IMR-90 (cell line): ENCODE results near the gene PTBP2. TPM values are rescaled to one million over a fixed set of nuclear protein-coding genes. Genes with fewer than 3 reads are reported as not detected.

ENCODE experiments used
- ATAC-seq: fragments of 200-7000 bp; cut with Tn5 transposase; 2 replicates; pipeline ENCODE4 v1.9.1; 2020; ENCODE audit warnings: low read depth, mild to moderate bottlenecking, moderate library complexity
- BruUV-seq: library from RNA; stranded (reverse); fragments of 400-500 nt; replicated peaks from 2 replicates; lab custom pipeline; 2021; lab: Mats Ljungman, UMichigan
- CTCF ChIA-PET: fragments of 300-600 bp; formaldehyde crosslinking; extraction: SDS; loops from one replicate; lab custom pipeline; 2021; ENCODE audit warnings: antibody characterized with exemption; lab: Yijun Ruan, JAX
- POLR2A ChIA-PET: fragments of 300-600 bp; sonication (Branson Sonifier 250); formaldehyde crosslinking; loops from one replicate; lab custom pipeline; 2022; ENCODE audit warnings: antibody characterized with exemption; ENCODE audit not compliant: unreplicated experiment; lab: Charles Lee
- DNase-seq: peaks from one replicate; pipeline ENCODE4 v3.0.0; 2013
- H2AFZ ChIP-seq: replicated peaks from 2 replicates; pipeline ENCODE3; 2013; ENCODE audit warnings: low read length, mild to moderate bottlenecking; ENCODE audit not compliant: poor library complexity
- H2AK5ac ChIP-seq: 2 replicates; pipeline ENCODE4 v1.6.1; 2013; ENCODE audit warnings: low read depth, low read length, inconsistent platforms
- H2AK9ac ChIP-seq: replicated peaks from 2 replicates; pipeline ENCODE3; 2013; ENCODE audit warnings: mild to moderate bottlenecking, low read depth, low read length, moderate library complexity; ENCODE audit not compliant: poor library complexity
- H2BK120ac ChIP-seq: 2 replicates; pipeline ENCODE4 v1.6.1; 2013; ENCODE audit warnings: low read depth, low read length, inconsistent platforms
- H2BK15ac ChIP-seq: 3 replicates; pipeline ENCODE4 v1.6.1; 2013; ENCODE audit warnings: low read depth, low read length, inconsistent platforms
- H2BK20ac ChIP-seq: 2 replicates; pipeline ENCODE4 v1.6.1; 2013; ENCODE audit warnings: low read depth, mild to moderate bottlenecking, inconsistent platforms, low read length, moderate library complexity
- H2BK5ac ChIP-seq: 2 replicates; pipeline ENCODE4 v1.6.1; 2013; ENCODE audit warnings: mild to moderate bottlenecking, low read depth, low read length, inconsistent platforms; ENCODE audit not compliant: poor library complexity, severe bottlenecking
- H3K14ac ChIP-seq: replicated peaks from 2 replicates; pipeline ENCODE4 v1.6.1; 2013; ENCODE audit warnings: low read depth, low read length, inconsistent platforms
- H3K18ac ChIP-seq: 2 replicates; pipeline ENCODE4 v1.6.1; 2013; ENCODE audit warnings: low read depth, low read length, control low read depth
- H3K23ac ChIP-seq: 2 replicates; pipeline ENCODE4 v1.6.1; 2013; ENCODE audit warnings: low read depth, low read length, inconsistent platforms
- H3K27ac ChIP-seq: 2 replicates; pipeline ENCODE4 v1.5.1; 2013; ENCODE audit warnings: mild to moderate bottlenecking, control low read depth, low read length; ENCODE audit not compliant: insufficient read depth
- H3K27me3 ChIP-seq: 2 replicates; pipeline ENCODE4 v1.6.1; 2013; ENCODE audit warnings: low read length; ENCODE audit not compliant: control insufficient read depth, insufficient read depth
- H3K36me3 ChIP-seq: 2 replicates; pipeline ENCODE4 v1.6.1; 2013; ENCODE audit warnings: low read length, mixed read lengths; ENCODE audit not compliant: control insufficient read depth, insufficient read depth
- H3K4ac ChIP-seq: 2 replicates; pipeline ENCODE4 v1.6.1; 2013; ENCODE audit warnings: low read depth, low read length, inconsistent platforms
- H3K4me1 ChIP-seq: 2 replicates; pipeline ENCODE4 v1.6.1; 2013; ENCODE audit warnings: low read length, mixed read lengths; ENCODE audit not compliant: control insufficient read depth, insufficient read depth
- H3K4me2 ChIP-seq: 2 replicates; pipeline ENCODE4 v1.6.1; 2013; ENCODE audit warnings: low read depth, mild to moderate bottlenecking, control low read depth, low read length, moderate library complexity
- H3K4me3 ChIP-seq: 2 replicates; pipeline ENCODE4 v1.5.1; 2013; ENCODE audit warnings: low read depth, mild to moderate bottlenecking, control low read depth, low read length, moderate library complexity; ENCODE audit not compliant: insufficient read depth
- H3K56ac ChIP-seq: 2 replicates; pipeline ENCODE4 v1.6.1; 2013; ENCODE audit warnings: low read length, inconsistent platforms; ENCODE audit not compliant: insufficient read depth; ENCODE audit errors: extremely low read depth
- H3K79me1 ChIP-seq, 2 experiments: 2 replicates each; pipeline ENCODE4 v1.6.1; 2013; ENCODE audit warnings: low read length in 2 of 2, inconsistent platforms in 1 of 2, low read depth in 1 of 2
- H3K9ac ChIP-seq: 2 replicates; pipeline ENCODE4 v1.6.1; 2013; ENCODE audit warnings: low read depth, low read length, control low read depth
- H3K9me1 ChIP-seq: 2 replicates; pipeline ENCODE4 v1.6.1; 2013; ENCODE audit warnings: low read length, inconsistent platforms; ENCODE audit not compliant: insufficient read depth
- H3K9me3 ChIP-seq: 2 replicates; pipeline ENCODE4 v1.6.1; 2013; ENCODE audit warnings: low read length; ENCODE audit not compliant: control insufficient read depth, insufficient read depth
- H4K20me1 ChIP-seq: 2 replicates; pipeline ENCODE4 v1.6.1; 2013; ENCODE audit warnings: low read length, inconsistent platforms; ENCODE audit not compliant: insufficient read depth
- H4K5ac ChIP-seq: 2 replicates; pipeline ENCODE4 v1.6.1; 2013; ENCODE audit warnings: mild to moderate bottlenecking, low read depth, low read length, control low read depth
- H4K8ac ChIP-seq, 2 experiments: 2 replicates each; pipeline ENCODE4 v1.6.1; 2013; ENCODE audit warnings: low read depth in 2 of 2, low read length in 2 of 2, control low read depth in 1 of 2, inconsistent platforms in 1 of 2
- H4K91ac ChIP-seq: 2 replicates; pipeline ENCODE4 v1.6.1; 2013; ENCODE audit warnings: low read depth, low read length, inconsistent platforms; ENCODE audit not compliant: insufficient read depth
- BHLHE40 ChIP-seq: fragments of 150-350 bp; IDR thresholded peaks from 2 replicates; pipeline ENCODE4 v1.6.1; 2016; ENCODE audit warnings: mild to moderate bottlenecking, low read depth, low read length
- CEBPB ChIP-seq: IDR thresholded peaks from 2 replicates; pipeline ENCODE4 v1.6.1; 2012; ENCODE audit warnings: low read depth, low read length, improper control_type of control experiment
- CHD1 ChIP-seq: IDR thresholded peaks from 2 replicates; pipeline ENCODE4 v1.6.1; 2012; ENCODE audit warnings: low read depth, low read length, improper control_type of control experiment
- FOS ChIP-seq: fragments of 150-350 bp; IDR thresholded peaks from 2 replicates; pipeline ENCODE4 v1.6.1; 2016; ENCODE audit warnings: low read depth, low read length
- MAFK ChIP-seq: IDR thresholded peaks from 2 replicates; pipeline ENCODE4 v1.6.1; 2012; ENCODE audit warnings: low read depth, low read length, improper control_type of control experiment
- MAZ ChIP-seq: IDR thresholded peaks from 2 replicates; pipeline ENCODE4 v1.6.1; 2012; ENCODE audit warnings: low read depth, mild to moderate bottlenecking, low read length, improper control_type of control experiment, moderate library complexity, borderline replicate concordance
- MXI1 ChIP-seq: IDR thresholded peaks from 2 replicates; pipeline ENCODE4 v1.6.1; 2012; ENCODE audit warnings: low read depth, mild to moderate bottlenecking, low read length, moderate library complexity, borderline replicate concordance
- NFE2L2 ChIP-seq: fragments of 150-350 bp; IDR thresholded peaks from 2 replicates; pipeline ENCODE4 v1.6.1; 2016; ENCODE audit warnings: low read depth, mild to moderate bottlenecking, low read length
- POLR2A ChIP-seq: IDR thresholded peaks from 2 replicates; pipeline ENCODE4 v1.6.1; 2012; ENCODE audit warnings: mild to moderate bottlenecking, low read depth, low read length
- RAD21 ChIP-seq: IDR thresholded peaks from 2 replicates; pipeline ENCODE4 v1.6.1; 2012; ENCODE audit warnings: low read length, improper control_type of control experiment
- RCOR1 ChIP-seq: IDR thresholded peaks from 2 replicates; pipeline ENCODE4 v1.6.1; 2012; ENCODE audit warnings: mild to moderate bottlenecking, low read length, improper control_type of control experiment; ENCODE audit not compliant: insufficient replicate concordance
- RFX5 ChIP-seq: IDR thresholded peaks from 2 replicates; pipeline ENCODE4 v1.8.0; 2012; ENCODE audit warnings: low read depth, mild to moderate bottlenecking, low read length, moderate library complexity
- SMC3 ChIP-seq: fragments of 150-350 bp; IDR thresholded peaks from 2 replicates; pipeline ENCODE4 v1.6.1; 2016; ENCODE audit warnings: low read depth, mild to moderate bottlenecking, antibody characterized with exemption, low read length, moderate library complexity
- USF2 ChIP-seq: fragments of 150-350 bp; IDR thresholded peaks from 2 replicates; pipeline ENCODE4 v1.6.1; 2017; ENCODE audit warnings: mild to moderate bottlenecking, antibody characterized with exemption, low read length, low read depth
- WGBS, 2 experiments: methylation state at CpG; one replicate each; pipeline versions ENCODE4 v1.1.5 to v1.1.7; 2013; ENCODE audit warnings: missing lambda C conversion rate in 2 of 2; ENCODE audit not compliant: insufficient read length in 1 of 2; ENCODE audit errors: extremely low coverage in 2 of 2; 5-methylcytosine and 5-hydroxymethylcytosine counted together
- dilution Hi-C: fragments of 300-500 bp; cut with HindIII; formaldehyde crosslinking; loops from one replicate; pipeline ENCODE4 v1.14.3; 2018; ENCODE audit warnings: low sequenced_read_pairs; ENCODE audit not compliant: unreplicated experiment
- in situ Hi-C: fragments of 300-500 bp; cut with MboI; formaldehyde crosslinking; loops from 3 replicates; pipeline ENCODE4 v1.14.3; 2019; ENCODE audit warnings: low sequenced_read_pairs, inconsistent platforms, mixed read lengths
- intact Hi-C: fragments of 100-400 bp; cut with micrococcal nuclease; formaldehyde crosslinking; loops from 2 replicates; pipeline ENCODE4 v1.10.0; 2022
- polyA plus RNA-seq, 3 experiments: library from polyadenylated mRNA; depleted of rRNA; stranded (reverse); fragments of >200 nt; gene quantifications; 2 replicates each; pipeline ENCODE4 v1.2.3, GENCODE V29; 2012; ENCODE audit warnings: low replicate concordance in 1 of 3
- total RNA-seq: library from RNA; depleted of rRNA; stranded (reverse); fragments of >200 nt; gene quantifications from 2 replicates; pipeline ENCODE4 v1.2.3, GENCODE V29; 2012
- TF ChIP-seq, protein P1 (sequence below): fragments of 150-350 bp; IDR thresholded peaks from 2 replicates; pipeline ENCODE4 v1.6.1; 2016; ENCODE audit warnings: low read depth, mild to moderate bottlenecking, low read length, moderate library complexity, borderline replicate concordance
- TF ChIP-seq, protein P2 (sequence below): conservative IDR thresholded peaks from 2 replicates; pipeline ENCODE4 v1.5.1; 2012; ENCODE audit warnings: mild to moderate bottlenecking, low read depth, low read length, improper control_type of control experiment

Gene PTBP2
- total and polyA plus RNA-seq, 2 of the 4 experiments (the other 2 are of a cell fraction), result 9.7 to 37.8 TPM

GRCh38 chr1:96713649-96714048 is 7.9 kb upstream of the PTBP2 start:
- H3K9me1 ChIP-seq, result no peaks in the 10 kb centered on the region
- no peak overlapping the region for H3K9ac ChIP-seq
- H3K27me3 ChIP-seq, result no peaks in the 10 kb centered on the region
- no peaks in the 10 kb centered on the region for H4K20me1 ChIP-seq
- H3K56ac ChIP-seq, result no peak overlapping the region
- no peak overlapping the region for H3K14ac ChIP-seq
- no peak overlapping the region for H4K8ac ChIP-seq
- H3K36me3 ChIP-seq, result no peaks in the 10 kb centered on the region
- in situ Hi-C loops, result no loop called here
- H3K18ac ChIP-seq, result no peak overlapping the region
- DNase-seq, result no peak
- intact Hi-C loops, result no loop called here
- no peak overlapping the region for H2BK120ac ChIP-seq
- H2BK15ac ChIP-seq, result no peak overlapping the region
- no peak overlapping the region for H3K4me3 ChIP-seq
- no peak overlapping the region for H4K91ac ChIP-seq
- dilution Hi-C loops, result no loop called here
- H2AK9ac ChIP-seq, result no peak overlapping the region
- H3K4ac ChIP-seq, result no peak overlapping the region
- ChIA-PET CTCF (interaction anchor here (1.0 kb wide), 1 partner anchor 477 kb away, joined by 3 read pairs; no protein-coding TSS in a partner anchor), POLR2A (no interaction called here)
- WGBS, 2 experiments, result no CpG with 5 or more reads among the region's 3 CpGs
- no peak overlapping the region for H2BK20ac ChIP-seq
- no peak overlapping the region for H3K27ac ChIP-seq
- no peak overlapping the region for H2BK5ac ChIP-seq
- H4K5ac ChIP-seq, result no peak overlapping the region
- no peak overlapping the region for H2AK5ac ChIP-seq
- no peaks in the 10 kb centered on the region for H3K79me1 ChIP-seq
- H3K4me2 ChIP-seq, result no peak overlapping the region
- H3K23ac ChIP-seq, result no peak overlapping the region
- no peaks in the 10 kb centered on the region for H3K9me3 ChIP-seq
- no peak for ATAC-seq
- TF ChIP-seq MAFK (no peak), USF2 (no peak), RCOR1 (no peak), NFE2L2 (no peak), CHD1 (no peak), POLR2A (no peak), RAD21 (no peak), SMC3 (no peak), RFX5 (no peak), MXI1 (no peak), CEBPB (no peak), BHLHE40 (no peak), FOS (no peak), MAZ (no peak)
- TF ChIP-seq, protein P1, sequence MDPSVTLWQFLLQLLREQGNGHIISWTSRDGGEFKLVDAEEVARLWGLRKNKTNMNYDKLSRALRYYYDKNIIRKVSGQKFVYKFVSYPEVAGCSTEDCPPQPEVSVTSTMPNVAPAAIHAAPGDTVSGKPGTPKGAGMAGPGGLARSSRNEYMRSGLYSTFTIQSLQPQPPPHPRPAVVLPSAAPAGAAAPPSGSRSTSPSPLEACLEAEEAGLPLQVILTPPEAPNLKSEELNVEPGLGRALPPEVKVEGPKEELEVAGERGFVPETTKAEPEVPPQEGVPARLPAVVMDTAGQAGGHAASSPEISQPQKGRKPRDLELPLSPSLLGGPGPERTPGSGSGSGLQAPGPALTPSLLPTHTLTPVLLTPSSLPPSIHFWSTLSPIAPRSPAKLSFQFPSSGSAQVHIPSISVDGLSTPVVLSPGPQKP, result no peak
- TF ChIP-seq, protein P2, sequence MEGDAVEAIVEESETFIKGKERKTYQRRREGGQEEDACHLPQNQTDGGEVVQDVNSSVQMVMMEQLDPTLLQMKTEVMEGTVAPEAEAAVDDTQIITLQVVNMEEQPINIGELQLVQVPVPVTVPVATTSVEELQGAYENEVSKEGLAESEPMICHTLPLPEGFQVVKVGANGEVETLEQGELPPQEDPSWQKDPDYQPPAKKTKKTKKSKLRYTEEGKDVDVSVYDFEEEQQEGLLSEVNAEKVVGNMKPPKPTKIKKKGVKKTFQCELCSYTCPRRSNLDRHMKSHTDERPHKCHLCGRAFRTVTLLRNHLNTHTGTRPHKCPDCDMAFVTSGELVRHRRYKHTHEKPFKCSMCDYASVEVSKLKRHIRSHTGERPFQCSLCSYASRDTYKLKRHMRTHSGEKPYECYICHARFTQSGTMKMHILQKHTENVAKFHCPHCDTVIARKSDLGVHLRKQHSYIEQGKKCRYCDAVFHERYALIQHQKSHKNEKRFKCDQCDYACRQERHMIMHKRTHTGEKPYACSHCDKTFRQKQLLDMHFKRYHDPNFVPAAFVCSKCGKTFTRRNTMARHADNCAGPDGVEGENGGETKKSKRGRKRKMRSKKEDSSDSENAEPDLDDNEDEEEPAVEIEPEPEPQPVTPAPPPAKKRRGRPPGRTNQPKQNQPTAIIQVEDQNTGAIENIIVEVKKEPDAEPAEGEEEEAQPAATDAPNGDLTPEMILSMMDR, result no peak
- BruUV-seq, result no TSS peak
- H3K4me1 ChIP-seq, result no peaks in the 10 kb centered on the region
- H2AFZ ChIP-seq, result no peak overlapping the region
